Peyer's patch (tissue), 4 donors: ENCODE results near the gene SLC12A8.

ENCODE experiments used
- CTCF ChIP-seq, 6 experiments: fragments of 450-650 bp in 4 of 6; fragments of 200-600 bp in 2 of 6; sonication (generic) in 1 of 6; IDR thresholded peaks; one replicate each; pipeline ENCODE4 v1.5.1; 2017 to 2019; ENCODE audit warnings: antibody characterized with exemption in 6 of 6, mild to moderate bottlenecking in 3 of 6, moderate library complexity in 1 of 6
- POLR2A ChIP-seq, 2 donors: fragments of 450-650 bp; IDR thresholded peaks; one replicate each; pipeline ENCODE4 v1.5.1; 2017; ENCODE audit warnings: antibody characterized with exemption in 2 of 2, mild to moderate bottlenecking in 2 of 2, moderate library complexity in 2 of 2

- TF ChIP-seq CTCF (IDR thresholded peaks at IDR 0.05): no peak
- no peak for TF ChIP-seq POLR2A (IDR thresholded peaks at IDR 0.05)
These were observed 37.1 kb downstream of the SLC12A8 start for GRCh38 chr3:125175295-125176078.
